ENCODE measurements around the gene OGFOD1.

OGFOD1 gene

DNA sequence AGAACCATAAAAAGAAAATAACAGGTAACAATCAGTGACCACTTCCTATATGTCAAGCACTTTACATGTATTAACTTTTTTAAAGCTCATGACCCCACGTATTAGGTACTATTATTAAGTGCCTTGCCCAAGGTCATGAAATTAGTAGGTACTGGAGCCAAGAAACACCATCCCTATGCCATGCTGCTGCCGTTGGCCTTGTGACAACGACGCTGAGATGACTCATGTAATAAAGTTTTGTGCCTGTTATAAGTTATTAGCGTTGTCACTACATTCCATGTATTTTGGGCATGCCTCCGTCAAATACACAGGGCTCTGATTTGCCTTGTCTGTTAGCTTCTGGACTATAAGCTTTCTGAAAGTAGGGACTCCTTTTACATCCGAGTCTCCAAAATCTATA lies 67.1 kb downstream of the OGFOD1 start:
- DNase-seq (ENCODE audit: low read depth) = no peak
- TF ChIP-seq, protein P1, sequence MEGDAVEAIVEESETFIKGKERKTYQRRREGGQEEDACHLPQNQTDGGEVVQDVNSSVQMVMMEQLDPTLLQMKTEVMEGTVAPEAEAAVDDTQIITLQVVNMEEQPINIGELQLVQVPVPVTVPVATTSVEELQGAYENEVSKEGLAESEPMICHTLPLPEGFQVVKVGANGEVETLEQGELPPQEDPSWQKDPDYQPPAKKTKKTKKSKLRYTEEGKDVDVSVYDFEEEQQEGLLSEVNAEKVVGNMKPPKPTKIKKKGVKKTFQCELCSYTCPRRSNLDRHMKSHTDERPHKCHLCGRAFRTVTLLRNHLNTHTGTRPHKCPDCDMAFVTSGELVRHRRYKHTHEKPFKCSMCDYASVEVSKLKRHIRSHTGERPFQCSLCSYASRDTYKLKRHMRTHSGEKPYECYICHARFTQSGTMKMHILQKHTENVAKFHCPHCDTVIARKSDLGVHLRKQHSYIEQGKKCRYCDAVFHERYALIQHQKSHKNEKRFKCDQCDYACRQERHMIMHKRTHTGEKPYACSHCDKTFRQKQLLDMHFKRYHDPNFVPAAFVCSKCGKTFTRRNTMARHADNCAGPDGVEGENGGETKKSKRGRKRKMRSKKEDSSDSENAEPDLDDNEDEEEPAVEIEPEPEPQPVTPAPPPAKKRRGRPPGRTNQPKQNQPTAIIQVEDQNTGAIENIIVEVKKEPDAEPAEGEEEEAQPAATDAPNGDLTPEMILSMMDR (IDR thresholded peaks at IDR 0.05; ENCODE audit: low read length, missing control alignments) = no peak
- H3K4me3 ChIP-seq (replicated peaks; ENCODE audit: low read depth, low read length) = no peak overlapping the region

DNA sequence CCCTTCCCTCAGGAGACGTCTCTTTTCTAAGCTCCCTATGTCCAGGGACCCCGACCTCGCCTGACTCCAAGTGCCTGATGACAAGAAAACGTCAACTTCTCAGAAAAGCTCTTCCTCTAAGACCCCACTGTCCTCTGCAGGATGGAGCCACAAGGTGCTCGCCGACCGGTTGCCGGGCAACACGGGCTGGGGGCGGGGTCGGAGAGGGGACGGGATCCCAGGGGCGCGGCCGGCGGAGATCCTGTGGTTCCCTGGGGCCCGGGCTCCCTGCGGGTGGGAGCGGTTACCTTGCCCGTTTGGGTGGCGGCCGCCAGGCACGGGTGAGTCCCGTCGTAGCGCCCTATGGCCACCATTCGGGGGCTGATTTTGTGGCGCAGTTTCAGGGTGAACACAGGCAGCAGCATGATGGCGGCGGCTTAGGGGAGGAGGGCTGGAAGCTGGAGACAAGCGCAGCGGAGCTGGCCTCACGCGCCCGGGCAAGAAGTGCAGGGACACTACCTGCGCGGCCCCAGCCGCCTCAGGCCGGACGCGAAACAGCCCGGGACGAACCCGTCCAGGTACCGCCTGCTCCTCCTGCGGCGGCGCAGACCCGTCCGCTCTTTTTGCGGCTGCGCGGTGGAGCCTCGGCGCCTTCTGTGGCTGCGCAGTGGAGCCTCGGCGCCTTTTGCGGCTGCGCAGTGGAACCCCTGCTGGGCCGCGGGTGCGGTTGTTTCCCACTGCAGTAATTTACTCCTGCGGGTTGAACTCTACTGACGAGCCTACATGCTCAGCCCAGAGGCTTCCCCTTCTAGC lies 68.3 kb downstream of the OGFOD1 start, which contains the start of gene BBS2:
Gene BBS2, minus strand, starts transcription at position 566 of the 792 bp plus-strand sequence. Its CDS starts 162 bp downstream, at position 404.
- peak; percentile 83 for DNase-seq (ENCODE audit: low read depth)
- H3K4me3 ChIP-seq (replicated peaks; ENCODE audit: low read depth, low read length) = peak within 1 kb of the TSS; percentile 97
- TF ChIP-seq, protein P1 (IDR thresholded peaks at IDR 0.05; ENCODE audit: low read length, missing control alignments) = no peak

DNA sequence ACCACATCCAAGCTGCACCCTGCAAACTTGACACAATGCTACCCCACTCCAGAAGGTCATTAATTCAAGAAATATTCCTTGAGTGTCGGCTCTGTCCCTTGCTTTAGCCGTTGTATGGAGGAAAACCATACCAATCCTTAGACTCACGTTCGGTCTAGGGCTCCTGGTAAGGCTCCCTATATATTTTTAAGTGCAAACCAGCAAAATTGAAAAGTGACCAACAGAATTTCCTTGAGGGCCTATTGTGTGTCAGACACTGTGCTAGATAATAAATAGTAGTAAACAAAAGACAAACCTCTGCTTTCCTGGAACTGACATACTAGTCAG lies 68.9 kb downstream of the OGFOD1 start:
- DNase-seq (ENCODE audit: low read depth) = no peak
- TF ChIP-seq, protein P1 (IDR thresholded peaks at IDR 0.05; ENCODE audit: low read length, missing control alignments) = no peak
- H3K4me3 ChIP-seq (replicated peaks; ENCODE audit: low read depth, low read length) = peak overlapping the region; percentile 97

DNA sequence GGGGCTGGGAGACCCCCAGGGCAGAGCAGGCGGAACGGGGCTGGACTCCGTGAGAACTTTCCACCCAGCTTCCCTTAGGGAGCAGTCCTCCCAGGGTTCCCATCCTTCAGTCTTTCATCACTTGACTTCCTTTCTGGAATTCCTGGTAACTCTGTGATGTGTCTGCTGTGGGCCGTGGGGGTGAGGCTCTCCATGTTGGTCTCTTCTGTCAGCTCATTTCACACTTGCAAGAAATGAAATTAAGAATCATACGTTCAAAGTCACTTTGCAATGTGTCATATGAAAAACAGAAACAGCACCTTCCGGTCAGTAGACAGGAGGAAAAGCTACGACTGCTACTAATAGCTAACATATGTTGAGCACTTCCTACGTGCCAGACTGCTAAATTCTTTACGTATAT lies 73.9 kb downstream of the OGFOD1 start:
- peak; percentile 44 for DNase-seq (ENCODE audit: low read depth)
- TF ChIP-seq, protein P1 (IDR thresholded peaks at IDR 0.05; ENCODE audit: low read length, missing control alignments) = no peak
- H3K4me3 ChIP-seq (replicated peaks; ENCODE audit: low read depth, low read length) = no peak overlapping the region

Measured in fibroblast of pulmonary artery (primary cell).